NT2/D1 (cell line): ENCODE data around the gene TMEM100.

ENCODE experiments used
- DNase-seq: peaks from one replicate; pipeline ENCODE4 v3.0.0-alpha.2; 2011; ENCODE audit warnings: low read depth, low spot score
- H3K27me3 ChIP-seq: 2 replicates; pipeline ENCODE4 v1.6.0; 2011; ENCODE audit warnings: mild to moderate bottlenecking; ENCODE audit not compliant: insufficient read length, insufficient read depth
- H3K36me3 ChIP-seq: 2 replicates; pipeline ENCODE4 v1.6.1; 2011; ENCODE audit warnings: mild to moderate bottlenecking, low read length, mixed read lengths; ENCODE audit not compliant: insufficient read depth, insufficient read length
- H3K4me1 ChIP-seq: 2 replicates; pipeline ENCODE4 v1.5.1; 2011; ENCODE audit not compliant: insufficient read depth, insufficient read length
- H3K4me3 ChIP-seq: 2 replicates; pipeline ENCODE4 v1.5.1; 2011; ENCODE audit warnings: low read depth; ENCODE audit not compliant: insufficient read length
- H3K9ac ChIP-seq: 2 replicates; pipeline ENCODE4 v1.6.0; 2011; ENCODE audit warnings: low read depth; ENCODE audit not compliant: insufficient read length
- H3K9me3 ChIP-seq: 2 replicates; pipeline ENCODE4 v1.5.1; 2011; ENCODE audit warnings: mild to moderate bottlenecking, low read length; ENCODE audit not compliant: insufficient read depth
- SUZ12 ChIP-seq: IDR thresholded peaks from 2 replicates; pipeline ENCODE4 v1.6.1; 2011; ENCODE audit not compliant: insufficient read length, insufficient read depth; ENCODE audit errors: extremely low read depth
- YY1 ChIP-seq: IDR thresholded peaks from 2 replicates; pipeline ENCODE4 v1.6.1; 2011; ENCODE audit not compliant: insufficient read length, insufficient read depth
- ZNF274 ChIP-seq: IDR thresholded peaks from 2 replicates; pipeline ENCODE4 v1.6.1; 2011; ENCODE audit warnings: mild to moderate bottlenecking, low read depth, low read length

The TMEM100 gene

GRCh38 chr17:55688057-55688456, 34.6 kb downstream of the TMEM100 start:
- no peaks in the 10 kb centered on the region for H3K36me3 ChIP-seq
- no peak for DNase-seq
- no peaks in the 10 kb centered on the region for H3K27me3 ChIP-seq
- no peaks in the 10 kb centered on the region for H3K4me1 ChIP-seq
- no peak for TF ChIP-seq SUZ12
- no peak for TF ChIP-seq ZNF274
- TF ChIP-seq YY1, result no peak
- peaks cover 18% of the 10 kb centered on the region; the same call in 1 of the 2 replicates for H3K9me3 ChIP-seq
- no peak overlapping the region for H3K4me3 ChIP-seq
- no peak overlapping the region for H3K9ac ChIP-seq

DNA sequence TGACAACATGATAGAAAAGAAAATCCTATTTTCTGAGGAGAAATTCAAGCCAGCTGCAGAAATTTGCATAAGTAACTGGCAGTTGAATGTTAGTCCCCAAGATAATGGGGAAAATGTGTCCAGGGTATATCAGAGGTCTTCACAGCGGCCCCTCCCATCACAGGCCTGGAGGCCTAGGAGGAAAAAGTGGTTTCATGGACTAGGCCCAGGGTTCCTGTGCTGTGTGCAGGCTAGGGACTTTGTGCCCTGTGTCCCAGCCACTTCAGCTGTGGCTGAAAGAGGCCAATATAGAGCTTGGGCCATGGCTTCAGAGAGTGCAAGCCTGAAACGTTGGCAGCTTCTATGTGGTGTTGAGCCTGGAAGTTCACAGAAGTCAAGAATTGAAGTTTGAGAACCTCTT, 35.6 kb downstream of the TMEM100 start:
- H3K36me3 ChIP-seq, result no peaks in the 10 kb centered on the region
- no peaks in the 10 kb centered on the region for H3K27me3 ChIP-seq
- H3K9me3 ChIP-seq, result peaks cover 18% of the 10 kb centered on the region; the same call in 1 of the 2 replicates
- no peaks in the 10 kb centered on the region for H3K4me1 ChIP-seq
- DNase-seq, result no peak
- TF ChIP-seq ZNF274 (no peak), SUZ12 (no peak), YY1 (no peak)
- H3K4me3 ChIP-seq, result no peak overlapping the region
- no peak overlapping the region for H3K9ac ChIP-seq

DNA sequence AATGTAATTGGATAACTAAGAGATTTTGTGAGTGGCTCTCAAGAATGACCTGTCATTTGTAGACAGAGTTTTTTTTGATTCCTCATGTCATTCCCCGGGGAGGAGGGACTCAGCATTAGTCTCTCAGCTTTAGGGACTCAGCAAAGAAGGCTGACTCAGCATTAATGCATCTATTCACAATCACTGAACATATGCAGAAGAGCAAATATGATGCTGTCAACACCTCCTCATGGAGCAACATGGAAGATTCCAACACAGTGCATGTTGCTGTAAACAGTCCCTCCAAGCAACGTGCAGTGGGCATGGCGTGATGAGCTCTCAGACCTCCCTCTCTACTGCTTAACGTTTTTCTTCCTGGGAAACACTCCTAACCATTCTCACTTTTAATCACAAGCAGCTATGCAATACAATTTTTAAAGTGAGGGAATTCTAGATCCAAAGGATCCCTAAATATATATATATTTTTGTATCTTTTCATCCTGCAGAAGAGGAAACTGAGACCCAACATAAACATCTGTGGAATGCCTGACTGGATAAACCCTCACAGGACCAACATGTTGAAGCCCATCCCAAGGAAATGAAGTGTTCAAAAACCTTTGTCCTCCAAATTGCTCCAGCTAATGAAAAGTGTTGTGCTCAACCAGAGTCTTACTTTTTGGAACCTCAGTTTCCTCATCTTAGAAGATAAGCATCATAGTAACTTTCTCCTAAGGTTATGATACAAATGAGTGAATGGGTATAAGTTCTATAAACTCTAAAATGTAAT, 38.9 kb downstream of the TMEM100 start:
- H3K27me3 ChIP-seq, result no peaks in the 10 kb centered on the region
- no peak for TF ChIP-seq YY1
- TF ChIP-seq ZNF274, result no peak
- no peak for TF ChIP-seq SUZ12
- no peak for DNase-seq

GRCh38 chr17:55681342-55681700, 41.3 kb downstream of the TMEM100 start:
- Histone ChIP-seq H3K27me3 (no peaks in the 10 kb centered on the region), H3K4me1 (no peaks in the 10 kb centered on the region)
- TF ChIP-seq SUZ12, result no peak
- TF ChIP-seq ZNF274, result no peak
- no peak for TF ChIP-seq YY1

More for the DNA sequence above, 38.9 kb downstream of the TMEM100 start:
- Histone ChIP-seq H3K36me3 (no peaks in the 10 kb centered on the region), H3K4me1 (no peaks in the 10 kb centered on the region), H3K9ac (no peak overlapping the region), H3K4me3 (no peak overlapping the region), H3K9me3 (peaks cover 18% of the 10 kb centered on the region; the same call in 1 of the 2 replicates)

GRCh38 chr17:55680686-55681341, 41.9 kb downstream of the TMEM100 start:
- H3K9ac ChIP-seq, result no peak overlapping the region
- H3K9me3 ChIP-seq, result no peaks in the 10 kb centered on the region
- H3K4me1 ChIP-seq, result no peaks in the 10 kb centered on the region
- no peak for DNase-seq
- no peaks in the 10 kb centered on the region for H3K36me3 ChIP-seq
- no peaks in the 10 kb centered on the region for H3K27me3 ChIP-seq
- no peak overlapping the region for H3K4me3 ChIP-seq
- no peak for TF ChIP-seq ZNF274
- no peak for TF ChIP-seq YY1
- TF ChIP-seq SUZ12, result no peak

More at GRCh38 chr17:55681342-55681700, 41.3 kb downstream of the TMEM100 start:
- Histone ChIP-seq H3K36me3 (no peaks in the 10 kb centered on the region), H3K9me3 (no peaks in the 10 kb centered on the region), H3K9ac (no peak overlapping the region), H3K4me3 (no peak overlapping the region)
- no peak for DNase-seq

- Histone ChIP-seq H3K36me3 (no peaks in the 10 kb centered on the region), H3K9me3 (peaks cover 2% of the 10 kb centered on the region; the same call in 1 of the 2 replicates), H3K27me3 (no peaks in the 10 kb centered on the region), H3K4me3 (no peak overlapping the region), H3K9ac (no peak overlapping the region), H3K4me1 (no peaks in the 10 kb centered on the region)
- DNase-seq, result no peak
- no peak for TF ChIP-seq ZNF274
- no peak for TF ChIP-seq SUZ12
- TF ChIP-seq YY1, result no peak
Observed at GRCh38 chr17:55677446-55677845, 45.2 kb downstream of the TMEM100 start.

DNA sequence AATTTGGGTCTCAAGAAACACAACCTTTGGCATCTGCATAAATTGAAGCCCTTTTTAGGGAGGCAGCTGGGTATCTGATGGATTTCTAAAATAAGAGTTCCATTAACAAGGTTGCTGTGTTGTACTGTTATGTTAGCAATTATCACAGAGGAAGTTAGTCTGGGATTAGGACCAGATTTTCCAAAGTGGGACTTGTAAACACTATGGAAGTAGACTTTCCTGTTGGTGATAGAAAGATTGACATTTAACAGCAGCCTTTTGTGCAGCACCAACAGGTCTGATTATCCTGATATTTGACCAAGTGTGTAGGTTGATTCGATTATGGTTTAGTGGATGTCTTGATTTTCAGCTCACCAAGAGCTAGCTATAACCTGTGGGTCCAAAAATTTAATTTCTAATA, 46.4 kb downstream of the TMEM100 start:
- H3K4me3 ChIP-seq, result no peak overlapping the region
- no peaks in the 10 kb centered on the region for H3K36me3 ChIP-seq
- H3K9ac ChIP-seq, result no peak overlapping the region
- DNase-seq, result no peak
- no peaks in the 10 kb centered on the region for H3K27me3 ChIP-seq
- no peak for TF ChIP-seq ZNF274
- TF ChIP-seq SUZ12, result no peak
- TF ChIP-seq YY1, result no peak
- H3K4me1 ChIP-seq, result no peaks in the 10 kb centered on the region
- H3K9me3 ChIP-seq, result peaks cover 12% of the 10 kb centered on the region; the same call in 1 of the 2 replicates
